RKO (cell line): ENCODE measurements around the gene SEL1L.
A peak's percentile ranks its signal among the peaks of the same experiment; 100 is the strongest.
"Not testable (repeated sequence)": the region's sequence is repeated elsewhere in the genome, so short reads cannot be mapped to it uniquely, and the experiment has no call there.

Source experiments
- DNase-seq: peaks from one replicate; pipeline ENCODE4 v3.0.0-alpha.2; 2016; ENCODE audit warnings: low spot score

Gene SEL1L

GRCh38 chr14:81473456-81474147, 60.1 kb downstream of the SEL1L start:
- DNase-seq = no peak

GRCh38 chr14:81472096-81472800, 61.4 kb downstream of the SEL1L start:
- no peak for DNase-seq

DNA sequence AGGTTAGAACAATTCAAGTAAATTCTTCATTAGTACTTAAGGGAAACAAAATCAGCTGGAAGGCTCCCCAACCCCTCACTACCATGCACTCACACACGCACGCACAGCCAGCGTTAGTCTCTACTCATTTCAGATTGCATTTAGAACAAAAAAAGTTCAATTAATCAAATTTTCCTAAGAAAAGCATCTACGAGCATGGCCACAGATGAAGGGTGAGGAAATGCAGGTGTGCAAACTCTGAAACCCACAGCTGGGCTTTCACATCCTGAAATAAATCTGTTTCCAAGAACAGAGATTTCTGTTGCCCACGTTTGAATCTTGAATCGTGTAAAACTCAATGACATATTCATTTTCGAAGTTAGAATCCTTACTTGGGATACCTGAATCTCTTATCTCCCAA, 62.6 kb downstream of the SEL1L start:
- DNase-seq = no peak

DNA sequence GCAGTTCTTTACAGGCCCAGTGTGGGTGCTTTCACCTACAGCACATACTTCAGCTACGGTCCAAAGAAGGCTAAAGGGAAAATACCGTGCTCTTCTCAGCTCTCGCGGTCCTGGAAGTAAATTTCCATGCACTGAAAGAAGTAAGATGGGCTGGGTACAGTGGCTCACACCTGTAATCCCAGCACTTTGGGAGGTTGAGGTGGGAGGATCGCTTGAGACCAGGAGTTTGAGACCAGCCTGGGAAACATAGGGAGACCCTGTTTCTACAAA, 63.2 kb downstream of the SEL1L start:
- DNase-seq = not testable (repeated sequence)

- no peak for DNase-seq
Observed at GRCh38 chr14:81466854-81467253, 66.8 kb downstream of the SEL1L start.

- DNase-seq = no peak
Observed at GRCh38 chr14:81465507-81466228, 68.0 kb downstream of the SEL1L start.

GRCh38 chr14:81465003-81465392, 68.7 kb downstream of the SEL1L start:
- DNase-seq = not testable (repeated sequence)

DNA sequence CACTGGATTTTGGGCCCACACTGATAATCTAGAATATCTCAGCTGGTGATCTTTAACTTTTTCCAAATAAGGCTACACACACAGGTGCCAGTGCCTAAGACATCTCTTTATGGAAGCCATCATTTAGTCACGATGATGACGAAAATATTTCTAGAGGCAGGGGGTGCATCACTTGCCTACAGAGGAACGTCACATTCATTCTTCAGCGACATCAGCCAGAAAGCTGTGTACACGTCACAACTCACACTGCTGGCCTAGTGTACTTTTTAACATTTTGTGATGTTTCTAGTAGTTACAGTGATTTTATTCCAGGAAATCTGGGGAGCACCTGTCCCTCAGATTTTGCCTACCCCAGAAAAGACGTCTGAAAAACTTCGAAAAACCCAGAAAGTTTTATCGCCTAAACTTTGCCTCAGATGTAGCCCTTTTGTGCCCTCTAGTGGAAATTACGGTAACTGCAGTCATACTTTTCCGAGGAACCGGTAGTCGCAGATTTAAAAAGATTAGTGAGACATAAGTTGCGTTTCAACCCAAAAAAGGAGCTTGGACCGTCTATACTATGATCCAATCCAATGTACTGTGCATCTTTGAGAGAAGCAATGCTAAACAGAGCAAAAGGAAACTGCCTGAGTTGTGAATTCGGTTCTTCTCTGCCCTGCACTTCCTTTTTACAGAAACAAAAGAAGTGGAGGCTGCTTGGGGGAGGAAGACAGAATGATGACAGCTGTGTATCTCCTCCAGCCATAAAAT, 69.2 kb downstream of the SEL1L start:
- DNase-seq = peak; percentile 65

DNA sequence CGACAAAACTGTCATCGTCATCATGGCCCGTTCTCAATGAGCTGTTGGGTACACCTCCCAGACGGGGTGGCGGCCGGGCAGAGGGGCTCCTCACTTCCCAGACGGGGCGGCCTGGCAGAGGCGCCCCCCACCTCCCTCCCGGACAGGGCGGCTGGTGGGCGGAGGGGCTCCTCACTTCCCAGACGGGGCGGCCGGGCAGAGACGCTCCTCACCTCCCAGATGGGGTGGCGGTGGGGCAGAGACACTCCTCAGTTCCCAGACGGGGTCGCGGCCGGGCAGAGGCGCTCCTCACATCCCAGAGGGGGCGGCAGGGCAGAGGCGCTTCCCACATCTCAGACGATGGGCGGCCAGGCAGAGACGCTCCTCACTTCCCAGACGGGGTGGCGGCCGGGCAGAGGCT, 71.3 kb downstream of the SEL1L start:
- not testable (repeated sequence) for DNase-seq

DNA sequence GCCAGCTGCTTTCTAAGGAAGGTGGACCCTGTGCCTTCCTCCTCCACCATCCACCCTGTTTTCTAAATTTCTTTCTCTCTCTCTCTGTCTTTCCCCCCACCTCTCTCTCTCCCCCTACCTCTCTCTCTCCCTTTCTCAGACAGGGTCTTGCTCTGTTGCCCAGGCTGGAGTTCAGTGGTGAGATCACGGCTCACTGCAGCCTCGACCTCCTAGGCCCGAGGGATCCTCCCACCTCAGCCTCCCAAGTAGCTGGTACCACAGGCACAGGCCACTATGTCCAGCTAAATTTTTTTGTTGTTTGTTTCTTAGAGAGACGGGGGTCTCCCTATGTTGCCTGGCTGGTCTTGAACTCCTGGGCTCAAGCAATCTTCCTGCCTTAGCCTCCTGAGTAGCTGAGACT, 73.7 kb downstream of the SEL1L start:
- no peak for DNase-seq

GRCh38 chr14:81458352-81458751, 75.3 kb downstream of the SEL1L start:
- DNase-seq = no peak

DNA sequence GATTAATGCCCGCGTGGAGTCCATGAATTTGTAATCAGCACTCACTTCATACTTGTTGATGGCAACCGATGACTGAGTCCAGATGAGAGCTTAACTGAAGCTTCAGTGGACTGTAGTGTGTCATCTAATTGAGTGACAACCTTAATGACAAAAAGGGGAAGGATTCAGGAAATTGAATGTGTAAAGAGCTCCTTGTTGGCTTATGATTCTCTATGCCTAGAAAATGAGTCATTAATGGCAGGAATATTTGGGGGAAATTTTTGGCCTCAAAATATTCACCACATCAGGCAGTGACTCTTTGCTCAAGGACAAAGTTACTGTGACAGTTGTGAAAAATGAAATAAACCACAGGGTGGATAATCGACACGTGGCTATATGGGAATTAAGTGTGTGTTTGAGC, 78.3 kb downstream of the SEL1L start:
- peak; percentile 27 for DNase-seq

GRCh38 chr14:81454572-81455218, 79.0 kb downstream of the SEL1L start:
- no peak for DNase-seq

GRCh38 chr14:81453166-81453766, 80.4 kb downstream of the SEL1L start:
- DNase-seq = peak; percentile 54

- DNase-seq = no peak
Observed at GRCh38 chr14:81452341-81453133, 81.1 kb downstream of the SEL1L start.

DNA sequence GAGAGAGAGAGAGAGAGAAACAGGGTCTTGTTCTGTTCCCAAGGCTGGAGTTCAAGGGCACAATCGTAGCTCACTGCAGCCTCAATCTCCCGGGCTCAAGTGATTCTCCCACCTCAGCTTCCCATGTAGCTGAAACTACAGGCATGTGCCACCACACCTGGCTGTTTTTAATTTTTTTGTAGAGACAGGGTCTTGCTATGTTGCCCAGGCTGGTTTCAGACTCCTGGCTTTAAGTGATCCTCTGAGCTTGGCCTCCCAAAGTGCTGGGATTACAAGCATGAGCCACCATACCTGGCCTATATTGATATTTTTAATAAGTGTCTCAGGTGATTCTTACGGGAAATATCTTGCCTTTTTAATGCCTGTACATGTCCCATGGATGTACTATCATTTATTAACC, 82.7 kb downstream of the SEL1L start:
- DNase-seq = no peak

DNA sequence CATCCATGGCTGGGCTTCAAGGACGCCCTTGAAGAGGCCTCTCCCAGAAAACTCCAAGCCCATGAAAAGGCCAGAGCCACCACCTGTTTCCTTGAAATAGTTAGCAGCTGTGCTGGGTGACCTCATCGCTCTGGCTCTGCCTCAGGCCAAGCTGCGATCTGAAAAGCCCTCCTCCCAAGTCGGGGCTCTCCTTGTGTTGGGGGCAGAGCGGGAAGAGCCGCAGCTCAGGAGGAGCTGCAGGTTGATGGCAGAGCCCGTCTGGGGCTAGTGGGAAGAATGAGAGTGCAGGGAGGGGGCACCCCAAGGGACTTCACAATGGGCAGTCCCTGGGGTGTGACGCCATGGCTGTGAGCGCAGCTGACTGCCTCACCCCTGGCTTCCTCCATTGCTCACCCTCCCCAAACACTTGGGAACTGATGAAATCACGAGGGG, 83.5 kb downstream of the SEL1L start:
- DNase-seq = no peak

DNA sequence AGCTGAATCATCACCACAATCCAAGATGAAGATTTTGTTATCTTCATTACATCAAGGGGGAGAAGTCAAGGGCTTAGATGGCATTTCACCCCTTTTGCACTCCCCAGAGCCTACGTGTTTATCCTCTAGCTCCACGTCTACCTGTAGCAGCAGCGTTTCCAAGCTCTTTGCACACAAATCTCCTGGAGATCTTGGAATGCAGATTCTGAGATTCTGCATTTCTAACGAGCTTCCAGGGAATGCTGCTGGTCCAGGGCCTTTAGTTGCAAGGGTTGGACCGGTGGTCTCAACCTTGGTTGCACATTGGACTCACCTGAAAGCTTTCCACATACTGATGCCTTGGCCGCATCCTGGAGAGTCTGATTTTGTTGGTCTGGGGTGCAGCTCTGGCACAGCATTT, 84.1 kb downstream of the SEL1L start:
- no peak for DNase-seq

GRCh38 chr14:81449114-81449513, 84.5 kb downstream of the SEL1L start:
- DNase-seq = no peak

DNA sequence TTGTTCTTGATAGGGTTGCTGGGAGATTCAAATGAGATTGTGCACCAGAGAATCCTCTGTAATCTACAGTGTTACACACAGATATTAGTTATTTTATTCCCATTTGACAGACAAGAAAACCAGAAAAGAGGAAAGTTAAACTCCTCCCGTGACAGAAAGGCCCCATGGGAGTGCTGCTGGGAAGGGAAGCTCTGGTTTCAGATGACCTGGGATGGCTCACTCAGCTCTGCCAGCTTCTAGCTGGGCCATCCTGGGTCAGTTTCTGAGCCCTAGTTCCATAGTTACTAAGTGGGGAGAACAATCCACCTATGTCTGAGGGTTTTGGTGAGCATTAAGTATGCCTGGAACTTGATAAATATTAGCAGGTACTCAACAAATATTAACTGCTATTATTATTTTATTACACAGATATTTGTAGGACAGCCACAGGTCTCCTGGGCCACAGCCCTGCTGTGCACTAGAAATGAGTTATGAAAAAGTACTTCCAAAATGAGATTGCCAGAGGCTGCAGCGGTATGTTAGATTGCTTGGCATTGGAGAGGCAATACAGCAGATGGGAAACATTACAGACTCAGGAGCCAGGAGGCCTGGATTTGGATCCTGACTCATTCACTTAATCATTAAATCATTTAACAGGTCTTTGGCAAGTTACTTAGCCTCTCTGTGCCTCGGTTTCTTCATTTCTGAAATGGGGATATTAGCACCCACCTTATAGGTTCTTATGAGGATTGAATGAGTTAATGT, 86.5 kb downstream of the SEL1L start:
- DNase-seq = no peak
